ENCODE measurements around the gene C12orf76.
"Not testable (repeated sequence)": the region's sequence is repeated elsewhere in the genome, so short reads cannot be mapped to it uniquely, and the experiment has no call there.

The C12orf76 gene, protein sequence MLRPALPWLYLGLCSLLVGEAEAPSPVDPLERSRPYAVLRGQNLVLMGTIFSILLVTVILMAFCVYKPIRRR

DNA sequence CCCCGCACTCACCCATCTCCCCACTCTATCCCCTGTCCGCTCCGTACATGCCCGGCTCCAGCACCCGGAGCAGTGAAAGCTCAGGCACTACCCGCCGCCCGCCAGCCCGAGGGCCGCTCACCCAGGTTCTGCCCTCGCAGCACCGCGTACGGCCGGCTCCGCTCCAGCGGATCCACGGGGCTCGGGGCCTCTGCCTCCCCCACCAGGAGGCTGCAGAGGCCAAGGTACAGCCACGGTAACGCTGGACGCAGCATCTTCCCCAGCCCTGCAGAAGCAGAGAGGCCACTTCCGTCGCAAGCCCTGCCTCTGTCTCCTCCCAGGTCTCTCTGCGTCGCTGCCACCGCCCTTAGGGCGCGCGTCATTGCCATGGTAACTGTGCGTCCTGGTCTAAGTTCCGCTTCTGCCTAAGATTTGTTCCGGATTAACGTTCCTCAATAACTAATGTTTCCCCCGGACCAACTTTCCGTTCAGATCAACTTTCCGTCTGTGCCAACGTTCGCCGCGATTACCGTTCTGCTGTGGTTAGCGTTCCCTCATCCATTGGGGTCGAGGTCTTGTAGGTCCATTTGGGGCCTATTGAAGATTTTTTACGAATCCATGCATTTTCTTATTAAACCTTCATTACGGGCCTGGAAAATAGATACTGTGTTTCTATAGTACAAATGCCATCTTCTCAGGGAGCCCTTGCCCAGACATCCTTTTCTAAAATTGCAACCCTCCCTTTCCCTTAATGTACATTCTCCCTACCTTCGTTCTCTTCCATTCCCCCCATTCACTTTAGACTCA lies at the start of gene C12orf76:
TSS of gene C12orf76 (minus strand) at position 281 of the 786 bp plus-strand sequence. CDS start at position 254, 27 bp downstream.
- H3K27ac ChIP-seq (ENCODE audit: low read depth in 2 of 2, low read length in 2 of 2) = peak within 1 kb of the TSS; percentile 63 to 87
- peaks cover 0 to 2% of the 10 kb centered on the region in 2 donors for H3K36me3 ChIP-seq (ENCODE audit: control insufficient read depth in 2 of 2, insufficient read depth in 2 of 2, low read length in 2 of 2)
- H3K4me1 ChIP-seq (ENCODE audit: control insufficient read depth in 2 of 2, insufficient read depth in 2 of 2, low read length in 2 of 2) = peaks cover 10 to 11% of the 10 kb centered on the region in 2 donors
- H3K27me3 ChIP-seq (ENCODE audit: control insufficient read depth in 2 of 2, insufficient read depth in 2 of 2, low read length in 2 of 2) = no peaks in the 10 kb centered on the region
- H3K4me3 ChIP-seq (ENCODE audit: low read length in 2 of 2) = peak within 1 kb of the TSS; percentile 81 to 87
- no peaks in the 10 kb centered on the region for H3K9me3 ChIP-seq (ENCODE audit: control insufficient read depth in 2 of 2, low read length in 2 of 2)
- peak within 1 kb of the TSS; percentile 67 to 78 for H3K9ac ChIP-seq (ENCODE audit: low read depth in 1 of 2, low read length in 2 of 2)

DNA sequence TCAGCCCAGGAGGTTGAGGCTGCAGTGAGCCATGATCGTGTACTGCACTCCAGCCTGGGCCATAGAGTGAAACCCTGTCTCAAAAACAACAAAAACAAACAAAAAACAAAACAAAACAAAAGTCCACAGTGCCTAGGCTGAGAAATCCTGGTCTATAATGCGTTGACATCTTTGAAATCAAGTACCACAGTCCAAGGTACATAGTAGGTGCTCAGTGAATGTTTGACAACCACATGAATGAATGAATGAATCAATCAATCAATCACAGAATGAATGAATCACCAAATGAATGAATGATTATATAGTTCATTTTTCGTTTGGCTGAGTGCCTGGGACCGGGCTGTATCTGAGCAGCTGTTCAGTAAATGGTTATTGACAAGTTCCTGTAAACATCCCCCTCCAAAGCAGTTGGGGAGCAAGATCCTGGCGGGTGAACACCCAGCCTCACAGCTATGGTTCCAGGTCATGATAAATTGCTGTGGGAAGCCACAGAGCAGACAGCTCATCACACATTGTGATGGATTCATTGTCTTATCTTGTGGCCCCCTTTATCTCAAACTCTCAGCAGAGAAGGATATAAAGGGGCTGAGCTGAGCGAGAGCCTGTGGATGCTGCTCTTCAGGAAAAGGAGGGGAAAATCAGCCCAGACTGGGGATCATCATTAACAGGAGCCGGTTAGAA lies 45.4 kb upstream of the C12orf76 start:
- Histone ChIP-seq H3K27me3 (ENCODE audit: control insufficient read depth in 2 of 2, insufficient read depth in 2 of 2, low read length in 2 of 2) (peaks cover 0 to 5% of the 10 kb centered on the region in 2 donors), H3K9ac (ENCODE audit: low read depth in 1 of 2, low read length in 2 of 2) (no peak overlapping the region), H3K36me3 (ENCODE audit: control insufficient read depth in 2 of 2, insufficient read depth in 2 of 2, low read length in 2 of 2) (no peaks in the 10 kb centered on the region), H3K4me3 (ENCODE audit: low read length in 2 of 2) (no peak overlapping the region), H3K27ac (ENCODE audit: low read depth in 2 of 2, low read length in 2 of 2) (no peak overlapping the region), H3K4me1 (ENCODE audit: control insufficient read depth in 2 of 2, insufficient read depth in 2 of 2, low read length in 2 of 2) (no peaks in the 10 kb centered on the region), H3K9me3 (ENCODE audit: control insufficient read depth in 2 of 2, low read length in 2 of 2) (no peaks in the 10 kb centered on the region)

DNA sequence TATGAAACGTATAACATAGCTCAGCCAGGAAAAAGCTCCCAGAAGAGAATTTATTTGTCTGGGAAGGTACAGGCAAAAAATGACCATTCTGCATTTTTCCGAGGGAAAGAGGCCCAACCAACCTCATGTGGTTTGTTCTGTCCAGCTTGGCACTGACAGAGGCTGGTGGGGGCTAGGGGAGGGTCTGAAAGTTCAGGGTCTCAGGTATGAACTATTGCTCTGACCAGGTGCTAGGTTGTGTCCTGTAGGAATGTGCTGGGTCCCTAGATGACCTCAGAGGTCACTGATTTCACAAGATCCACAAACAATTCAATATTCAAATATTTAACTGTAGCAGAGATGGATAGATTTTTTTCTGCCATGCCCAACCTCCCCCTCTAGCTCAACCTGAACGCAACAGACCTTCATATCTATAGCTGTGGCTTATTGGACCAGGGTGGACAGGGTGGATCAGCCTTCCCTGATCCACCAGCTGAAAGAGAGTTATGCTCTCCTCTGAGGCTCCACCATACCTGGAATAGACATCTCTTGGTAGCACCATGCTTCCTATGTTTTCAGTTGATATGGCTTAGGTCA lies 42.9 kb upstream of the C12orf76 start:
- Histone ChIP-seq H3K27me3 (ENCODE audit: control insufficient read depth in 2 of 2, insufficient read depth in 2 of 2, low read length in 2 of 2) (peaks cover 0 to 5% of the 10 kb centered on the region in 2 donors), H3K9ac (ENCODE audit: low read depth in 1 of 2, low read length in 2 of 2) (no peak overlapping the region), H3K4me3 (ENCODE audit: low read length in 2 of 2) (no peak overlapping the region), H3K9me3 (ENCODE audit: control insufficient read depth in 2 of 2, low read length in 2 of 2) (no peaks in the 10 kb centered on the region), H3K36me3 (ENCODE audit: control insufficient read depth in 2 of 2, insufficient read depth in 2 of 2, low read length in 2 of 2) (no peaks in the 10 kb centered on the region), H3K4me1 (ENCODE audit: control insufficient read depth in 2 of 2, insufficient read depth in 2 of 2, low read length in 2 of 2) (no peaks in the 10 kb centered on the region), H3K27ac (ENCODE audit: low read depth in 2 of 2, low read length in 2 of 2) (no peak overlapping the region)

DNA sequence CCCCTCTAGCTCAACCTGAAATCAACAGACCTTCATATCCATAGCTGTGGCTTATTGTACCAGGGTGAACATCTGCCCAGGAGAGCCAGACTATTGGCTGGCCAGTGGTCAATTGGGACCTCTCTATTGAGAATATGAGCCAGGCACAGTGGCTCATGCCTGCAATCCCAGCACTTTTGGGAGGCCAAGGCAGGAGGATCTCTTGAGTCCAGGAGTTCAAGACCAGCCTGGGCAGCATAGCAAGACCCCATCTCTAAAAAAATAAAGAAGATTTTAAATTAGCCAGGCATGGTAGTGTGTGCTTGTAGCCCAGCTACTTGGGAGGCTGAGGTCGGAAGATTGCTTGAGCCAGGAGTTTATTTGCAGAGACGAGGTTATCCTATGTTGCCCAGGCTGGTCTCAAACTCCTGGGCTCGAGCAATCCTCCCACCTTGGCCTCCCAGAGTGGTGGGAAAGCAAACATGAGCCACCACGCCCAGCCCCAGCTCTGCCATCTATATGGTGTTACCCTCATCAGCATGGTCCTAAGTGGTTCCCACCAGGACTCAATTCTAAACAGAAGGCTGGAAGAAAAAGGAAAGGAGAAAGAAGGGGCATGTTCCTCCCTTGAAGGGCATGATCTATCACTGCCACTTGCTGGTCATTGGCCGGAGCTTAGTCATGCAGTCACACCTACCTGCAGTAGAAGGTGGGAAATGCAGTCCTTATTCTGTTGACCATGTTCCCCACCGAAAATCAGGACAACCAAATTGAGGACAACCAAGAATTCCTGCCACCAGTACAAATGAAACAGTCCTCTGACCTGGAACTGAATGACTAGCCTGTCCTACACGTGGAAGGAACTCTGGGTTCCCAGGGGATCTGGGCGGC lies 42.2 kb upstream of the C12orf76 start:
- H3K27me3 ChIP-seq (ENCODE audit: control insufficient read depth in 2 of 2, insufficient read depth in 2 of 2, low read length in 2 of 2) = peaks cover 0 to 5% of the 10 kb centered on the region in 2 donors
- H3K4me1 ChIP-seq (ENCODE audit: control insufficient read depth in 2 of 2, insufficient read depth in 2 of 2, low read length in 2 of 2) = no peaks in the 10 kb centered on the region
- no peaks in the 10 kb centered on the region for H3K9me3 ChIP-seq (ENCODE audit: control insufficient read depth in 2 of 2, low read length in 2 of 2)
- no peak overlapping the region for H3K4me3 ChIP-seq (ENCODE audit: low read length in 2 of 2)
- H3K9ac ChIP-seq (ENCODE audit: low read depth in 1 of 2, low read length in 2 of 2) = no peak overlapping the region
- H3K36me3 ChIP-seq (ENCODE audit: control insufficient read depth in 2 of 2, insufficient read depth in 2 of 2, low read length in 2 of 2) = no peaks in the 10 kb centered on the region
- H3K27ac ChIP-seq (ENCODE audit: low read depth in 2 of 2, low read length in 2 of 2) = no peak overlapping the region

DNA sequence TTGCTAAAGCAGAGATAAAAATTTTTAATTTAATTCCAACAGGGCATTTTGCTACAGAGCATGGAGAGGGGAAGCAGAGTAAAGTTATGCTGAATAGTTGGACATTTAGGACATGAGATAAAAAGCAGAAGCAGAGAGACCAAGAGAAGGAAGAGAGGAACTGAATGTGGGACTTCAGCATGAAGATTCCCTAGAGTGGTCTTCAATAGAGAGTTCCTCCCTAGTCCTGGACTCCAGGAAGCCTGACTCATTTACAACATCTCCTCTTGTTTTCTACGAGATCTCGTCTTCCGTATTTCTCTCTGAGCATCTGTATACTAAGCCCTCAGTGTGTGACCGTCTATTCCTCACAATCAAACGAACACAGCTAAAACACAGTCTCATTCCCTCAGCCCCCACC lies 40.6 kb upstream of the C12orf76 start:
- H3K4me3 ChIP-seq (ENCODE audit: low read length in 2 of 2) = no peak overlapping the region
- H3K9ac ChIP-seq (ENCODE audit: low read depth in 1 of 2, low read length in 2 of 2) = no peak overlapping the region
- H3K27me3 ChIP-seq (ENCODE audit: control insufficient read depth in 2 of 2, insufficient read depth in 2 of 2, low read length in 2 of 2) = peaks cover 0 to 3% of the 10 kb centered on the region in 2 donors
- no peaks in the 10 kb centered on the region for H3K4me1 ChIP-seq (ENCODE audit: control insufficient read depth in 2 of 2, insufficient read depth in 2 of 2, low read length in 2 of 2)
- H3K36me3 ChIP-seq (ENCODE audit: control insufficient read depth in 2 of 2, insufficient read depth in 2 of 2, low read length in 2 of 2) = no peaks in the 10 kb centered on the region
- no peak overlapping the region for H3K27ac ChIP-seq (ENCODE audit: low read depth in 2 of 2, low read length in 2 of 2)
- H3K9me3 ChIP-seq (ENCODE audit: control insufficient read depth in 2 of 2, low read length in 2 of 2) = no peaks in the 10 kb centered on the region

DNA sequence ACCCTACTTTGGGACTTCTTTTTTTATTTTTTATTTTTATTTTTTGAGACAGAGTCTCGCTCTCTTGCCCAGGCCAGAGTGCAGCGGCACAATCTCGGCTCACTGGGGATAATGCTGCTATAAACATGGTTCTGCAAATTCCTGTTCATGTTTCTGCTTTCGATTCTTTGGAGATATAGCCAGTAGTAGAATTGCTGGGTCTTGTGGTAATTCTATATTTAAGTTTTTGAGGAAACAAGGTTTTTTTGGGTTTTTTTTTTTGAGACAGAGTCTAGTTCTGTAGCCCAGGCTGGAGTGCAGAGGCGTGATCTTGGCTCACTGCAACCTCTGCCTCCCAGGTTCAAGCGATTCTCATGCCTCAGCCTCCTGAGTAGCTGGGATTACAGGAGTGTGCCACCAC lies 39.9 kb upstream of the C12orf76 start:
- not testable (repeated sequence) for H3K27me3 ChIP-seq (ENCODE audit: control insufficient read depth in 2 of 2, insufficient read depth in 2 of 2, low read length in 2 of 2); H3K36me3 ChIP-seq (ENCODE audit: control insufficient read depth in 2 of 2, insufficient read depth in 2 of 2, low read length in 2 of 2); H3K27ac ChIP-seq (ENCODE audit: low read depth in 2 of 2, low read length in 2 of 2); H3K4me3 ChIP-seq (ENCODE audit: low read length in 2 of 2); H3K4me1 ChIP-seq (ENCODE audit: control insufficient read depth in 2 of 2, insufficient read depth in 2 of 2, low read length in 2 of 2); H3K9ac ChIP-seq (ENCODE audit: low read depth in 1 of 2, low read length in 2 of 2); H3K9me3 ChIP-seq (ENCODE audit: control insufficient read depth in 2 of 2, low read length in 2 of 2)

DNA sequence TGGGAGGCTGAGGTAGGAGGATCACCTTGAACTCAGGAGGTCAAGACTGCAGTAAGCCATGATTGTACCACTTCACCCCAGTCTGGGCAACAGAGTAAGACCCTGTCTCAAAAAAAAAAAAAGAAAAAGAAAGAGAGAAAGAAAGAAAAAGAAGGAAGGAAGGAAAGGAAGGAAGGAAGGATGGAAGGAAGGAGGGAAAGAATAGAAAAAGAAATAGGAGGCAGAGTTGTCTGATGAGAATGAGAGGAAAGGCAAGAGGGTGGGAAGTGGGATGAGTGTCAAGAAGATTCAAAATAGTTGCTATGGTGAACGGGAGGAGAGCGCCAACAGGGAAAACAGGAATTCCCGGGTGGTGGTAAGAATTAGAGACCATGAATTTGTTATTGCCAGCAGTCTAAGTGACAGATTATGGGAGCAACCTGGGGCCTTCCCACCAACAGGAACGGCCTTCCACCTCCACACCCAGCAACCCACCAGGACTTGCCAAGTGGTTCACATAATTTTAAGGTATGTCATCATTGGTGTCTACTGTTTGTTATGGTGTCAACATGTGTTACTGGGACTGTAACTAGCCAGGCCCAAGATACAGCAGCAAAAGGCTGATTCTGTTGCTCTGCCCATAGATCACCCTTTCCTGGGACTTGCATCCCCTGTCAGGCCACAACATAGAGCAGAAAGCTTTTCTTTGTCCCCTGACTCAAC lies 36.1 kb upstream of the C12orf76 start:
- Histone ChIP-seq H3K9ac (ENCODE audit: low read depth in 1 of 2, low read length in 2 of 2) (no peak overlapping the region), H3K9me3 (ENCODE audit: control insufficient read depth in 2 of 2, low read length in 2 of 2) (no peaks in the 10 kb centered on the region)

DNA sequence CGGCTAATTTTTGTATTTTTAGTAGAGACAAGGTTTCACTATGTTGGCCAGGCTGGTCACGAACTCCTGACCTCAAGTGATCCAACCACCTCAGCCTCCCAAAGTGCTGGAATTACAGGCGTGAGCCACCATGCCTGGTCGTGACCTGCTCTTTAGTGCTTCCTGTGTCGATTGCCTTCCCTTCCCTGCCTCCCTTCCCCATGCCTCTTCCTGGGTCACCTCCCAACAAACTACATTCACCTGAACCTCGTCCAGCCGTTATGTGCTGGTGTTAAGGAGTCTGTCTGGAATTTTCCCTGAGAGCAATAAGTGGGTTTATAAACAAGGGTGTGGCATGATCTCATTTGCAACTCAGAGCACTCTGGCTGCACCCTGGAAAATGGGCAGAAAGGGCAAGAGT lies 32.1 kb upstream of the C12orf76 start:
- H3K9me3 ChIP-seq (ENCODE audit: control insufficient read depth in 2 of 2, low read length in 2 of 2) = no peaks in the 10 kb centered on the region
- no peaks in the 10 kb centered on the region for H3K27me3 ChIP-seq (ENCODE audit: control insufficient read depth in 2 of 2, insufficient read depth in 2 of 2, low read length in 2 of 2)
- H3K4me1 ChIP-seq (ENCODE audit: control insufficient read depth in 2 of 2, insufficient read depth in 2 of 2, low read length in 2 of 2) = peaks cover 0 to 6% of the 10 kb centered on the region in 2 donors
- no peak overlapping the region for H3K4me3 ChIP-seq (ENCODE audit: low read length in 2 of 2)
- no peak overlapping the region for H3K27ac ChIP-seq (ENCODE audit: low read depth in 2 of 2, low read length in 2 of 2)
- H3K36me3 ChIP-seq (ENCODE audit: control insufficient read depth in 2 of 2, insufficient read depth in 2 of 2, low read length in 2 of 2) = no peaks in the 10 kb centered on the region
- no peak overlapping the region for H3K9ac ChIP-seq (ENCODE audit: low read depth in 1 of 2, low read length in 2 of 2)

More for the DNA sequence above, 36.1 kb upstream of the C12orf76 start:
- peaks cover 0 to 3% of the 10 kb centered on the region in 2 donors for H3K27me3 ChIP-seq (ENCODE audit: control insufficient read depth in 2 of 2, insufficient read depth in 2 of 2, low read length in 2 of 2)
- no peak overlapping the region for H3K27ac ChIP-seq (ENCODE audit: low read depth in 2 of 2, low read length in 2 of 2)
- H3K36me3 ChIP-seq (ENCODE audit: control insufficient read depth in 2 of 2, insufficient read depth in 2 of 2, low read length in 2 of 2) = no peaks in the 10 kb centered on the region
- no peak overlapping the region for H3K4me3 ChIP-seq (ENCODE audit: low read length in 2 of 2)
- peaks cover 0 to 6% of the 10 kb centered on the region in 2 donors for H3K4me1 ChIP-seq (ENCODE audit: control insufficient read depth in 2 of 2, insufficient read depth in 2 of 2, low read length in 2 of 2)
